Body of pancreas (tissue), 4 donors: Measurements from ENCODE around the gene RAF1.

ENCODE experiments used
- POLR2A ChIP-seq, 3 donors: fragments of 450-650 bp; IDR thresholded peaks; one replicate each; pipeline ENCODE4 v1.6.1; 2016; ENCODE audit warnings: antibody characterized with exemption in 3 of 3, mild to moderate bottlenecking in 2 of 3
- TF ChIP-seq, protein P1 (sequence below), 7 experiments: fragments of 450-650 bp in 4 of 7; fragments of 200-600 bp in 3 of 7; sonication (generic) in 3 of 7; IDR thresholded peaks; one replicate each; pipeline ENCODE4 v1.5.1; 2016 to 2019; ENCODE audit warnings: antibody characterized with exemption in 7 of 7

DNA sequence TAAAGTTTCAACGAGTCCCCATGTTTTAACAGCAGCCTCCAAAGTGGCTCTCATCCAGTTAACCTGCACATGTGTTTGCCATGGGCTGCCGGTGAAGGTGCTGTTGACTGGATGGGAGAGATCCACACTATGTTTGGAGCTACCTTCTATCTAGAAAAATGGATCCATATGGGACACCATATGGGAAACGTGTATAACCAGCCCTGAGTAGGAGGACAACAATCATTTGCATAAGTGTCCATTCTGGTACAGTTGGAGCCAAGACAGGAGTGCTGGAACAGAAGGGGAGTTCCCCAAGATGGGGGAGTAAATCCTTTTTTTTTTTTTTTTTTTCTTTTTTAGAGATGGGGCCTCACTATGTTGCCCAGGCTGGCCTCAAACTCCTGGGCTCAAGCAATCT lies 70.4 kb downstream of the RAF1 start:
- TF ChIP-seq, protein P1, sequence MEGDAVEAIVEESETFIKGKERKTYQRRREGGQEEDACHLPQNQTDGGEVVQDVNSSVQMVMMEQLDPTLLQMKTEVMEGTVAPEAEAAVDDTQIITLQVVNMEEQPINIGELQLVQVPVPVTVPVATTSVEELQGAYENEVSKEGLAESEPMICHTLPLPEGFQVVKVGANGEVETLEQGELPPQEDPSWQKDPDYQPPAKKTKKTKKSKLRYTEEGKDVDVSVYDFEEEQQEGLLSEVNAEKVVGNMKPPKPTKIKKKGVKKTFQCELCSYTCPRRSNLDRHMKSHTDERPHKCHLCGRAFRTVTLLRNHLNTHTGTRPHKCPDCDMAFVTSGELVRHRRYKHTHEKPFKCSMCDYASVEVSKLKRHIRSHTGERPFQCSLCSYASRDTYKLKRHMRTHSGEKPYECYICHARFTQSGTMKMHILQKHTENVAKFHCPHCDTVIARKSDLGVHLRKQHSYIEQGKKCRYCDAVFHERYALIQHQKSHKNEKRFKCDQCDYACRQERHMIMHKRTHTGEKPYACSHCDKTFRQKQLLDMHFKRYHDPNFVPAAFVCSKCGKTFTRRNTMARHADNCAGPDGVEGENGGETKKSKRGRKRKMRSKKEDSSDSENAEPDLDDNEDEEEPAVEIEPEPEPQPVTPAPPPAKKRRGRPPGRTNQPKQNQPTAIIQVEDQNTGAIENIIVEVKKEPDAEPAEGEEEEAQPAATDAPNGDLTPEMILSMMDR (IDR thresholded peaks at IDR 0.05): no peak
- TF ChIP-seq POLR2A (IDR thresholded peaks at IDR 0.05): no peak
